GM12892 (cell line): ENCODE data around the gene PRKD3.

Experiments used
- POLR2A ChIP-seq: IDR thresholded peaks from 2 replicates; pipeline ENCODE4 v1.6.1; 2011; ENCODE audit warnings: low read depth, low read length, control low read depth
- POLR2AphosphoS5 ChIP-seq: IDR thresholded peaks from 2 replicates; pipeline ENCODE4 v1.6.1; 2011; ENCODE audit warnings: low read depth, low read length, control low read depth

- TF ChIP-seq POLR2AphosphoS5 (no peak), POLR2A (no peak)
Measured at GRCh38 chr2:37355735-37356134, 31.1 kb upstream of the PRKD3 start.
